Left kidney (tissue), 2 donors: ENCODE measurements around the gene CDC123. TPM values are rescaled to one million over a fixed set of nuclear protein-coding genes. Genes with fewer than 3 reads are reported as not detected.
"Not testable (repeated sequence)": the region's sequence is repeated elsewhere in the genome, so short reads cannot be mapped to it uniquely, and the experiment has no call there.

Source experiments
- DNase-seq: peaks from one replicate; pipeline ENCODE4 v3.0.0-alpha.2; 2013
- polyA plus RNA-seq: library from polyadenylated mRNA; unstranded; fragments of 120-200 nt; gene quantifications from one replicate; pipeline ENCODE4 v1.2.1, GENCODE V29; 2013; ENCODE audit not compliant: insufficient read length

The CDC123 gene
- polyA plus RNA-seq, 1 donor: 132 TPM

- DNase-seq: no peak
These were observed 7.3 kb upstream of the CDC123 start for GRCh38 chr10:12188656-12189055.

DNA sequence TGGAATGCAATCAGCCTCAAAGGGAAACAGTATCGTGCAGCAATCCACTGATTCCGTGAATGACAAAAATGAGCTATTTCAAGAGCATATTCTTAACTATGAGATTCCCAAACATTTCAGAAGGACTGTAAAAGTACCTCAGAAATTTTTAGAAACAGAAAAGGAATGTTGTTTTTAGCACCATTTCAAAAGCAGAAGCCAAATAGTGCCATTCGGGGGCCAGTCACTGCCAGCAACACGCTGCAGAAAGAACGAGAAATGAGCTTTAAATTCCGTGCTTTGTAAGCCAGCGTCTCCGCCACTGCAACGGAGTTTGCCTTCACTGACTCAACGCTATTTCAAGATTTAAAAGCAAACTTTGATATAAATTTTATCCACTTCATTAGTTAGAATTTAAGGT, 6.6 kb upstream of the CDC123 start:
- no peak for DNase-seq

GRCh38 chr10:12191715-12192114, 4.3 kb upstream of the CDC123 start:
- DNase-seq: no peak

DNA sequence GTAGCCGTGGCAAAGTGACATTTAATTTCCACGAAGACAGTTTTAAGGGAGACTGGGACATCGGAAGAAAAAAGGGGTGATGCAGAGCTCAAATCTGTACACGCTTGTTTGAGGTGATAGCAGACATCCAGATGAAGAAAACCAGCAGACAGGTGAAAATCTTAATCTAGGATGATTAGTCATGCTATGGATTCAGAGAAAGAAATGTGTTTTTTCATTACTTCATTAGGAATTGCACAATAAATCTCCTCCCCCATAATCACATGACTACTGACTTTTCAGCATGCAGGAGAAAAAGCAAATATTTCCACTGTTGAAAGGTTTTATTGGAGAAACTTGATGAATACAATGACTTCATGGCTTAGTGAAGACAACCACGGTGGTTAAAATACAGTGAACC, 2.8 kb upstream of the CDC123 start:
- no peak for DNase-seq

- DNase-seq: no peak
These were observed 1.2 kb upstream of the CDC123 start for GRCh38 chr10:12194752-12195271.

DNA sequence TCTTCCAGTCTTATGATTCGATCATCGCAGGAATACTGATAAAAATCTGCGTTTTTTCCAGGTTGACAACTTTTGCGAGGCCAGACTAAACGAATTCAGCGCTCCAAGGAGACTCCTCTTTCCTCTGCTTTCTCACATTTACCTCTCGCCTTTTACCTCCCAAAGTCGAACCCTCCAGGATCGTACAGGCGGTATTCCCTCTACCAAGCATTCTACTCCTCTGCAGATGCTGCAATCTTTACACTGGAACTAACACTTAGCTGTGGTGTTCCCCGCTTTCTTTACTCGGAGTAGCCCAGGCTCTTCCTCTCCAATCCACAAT, 746 bp upstream of the CDC123 start:
- DNase-seq: no peak

GRCh38 chr10:12196531-12197211, 683 bp downstream of the CDC123 start:
- peak; percentile 12 for DNase-seq

DNA sequence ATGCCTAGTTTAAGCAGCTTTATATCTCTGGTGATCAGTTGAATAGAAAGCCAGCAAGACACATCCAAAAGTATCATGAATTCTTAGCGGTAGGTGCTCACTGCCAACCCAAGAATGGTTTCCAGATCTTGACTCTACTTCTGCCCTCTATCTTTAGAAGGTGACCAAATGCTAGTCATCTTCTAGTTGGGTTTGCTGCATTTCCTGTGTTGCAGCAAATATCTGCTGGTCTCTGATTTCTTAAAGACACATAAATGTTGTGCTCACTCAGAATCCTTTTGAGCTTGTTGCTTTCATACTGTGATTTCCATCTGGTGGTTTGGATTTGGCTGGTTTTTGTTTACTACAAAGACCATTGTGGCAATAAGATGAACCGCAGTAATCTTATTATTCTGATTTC, 2.2 kb downstream of the CDC123 start:
- DNase-seq: no peak

DNA sequence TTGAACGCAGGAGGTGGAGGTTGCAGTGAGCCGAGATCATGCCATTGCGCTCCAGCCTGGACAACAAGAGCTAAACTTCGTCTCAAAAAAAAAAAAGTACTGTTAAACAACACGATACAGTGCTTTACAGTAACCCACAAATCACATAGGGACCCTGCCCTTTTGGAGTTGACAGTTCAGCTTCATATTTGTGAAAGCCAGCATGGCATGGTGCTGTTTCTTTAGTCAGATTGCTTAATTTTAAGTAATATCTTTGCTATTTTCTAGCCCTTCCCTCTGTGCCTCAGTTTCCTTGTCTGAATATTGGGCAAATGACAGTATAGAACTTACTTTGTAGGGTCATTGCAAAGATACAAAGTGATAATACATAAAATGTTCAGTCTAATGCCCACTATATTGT, 4.9 kb downstream of the CDC123 start:
- DNase-seq: no peak

DNA sequence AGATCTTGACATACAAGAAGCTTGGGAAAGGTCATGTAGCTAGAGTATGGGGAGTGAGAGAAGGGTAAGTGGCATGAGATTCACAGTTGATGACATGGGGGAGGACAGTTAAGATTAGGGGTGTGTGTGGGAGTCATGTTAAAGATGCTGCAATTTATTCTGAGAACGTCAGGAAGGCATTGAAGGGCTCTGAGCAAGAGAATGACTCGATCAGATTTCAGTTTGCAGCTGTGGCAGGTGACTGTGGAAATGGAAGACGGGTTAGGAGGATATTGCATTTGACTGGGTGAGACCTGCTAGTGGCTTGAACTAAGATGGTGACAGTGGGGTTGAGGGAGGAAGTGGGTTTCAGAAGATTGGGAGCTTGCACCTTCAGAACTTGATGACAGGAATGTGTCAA, 5.6 kb downstream of the CDC123 start:
- no peak for DNase-seq

DNA sequence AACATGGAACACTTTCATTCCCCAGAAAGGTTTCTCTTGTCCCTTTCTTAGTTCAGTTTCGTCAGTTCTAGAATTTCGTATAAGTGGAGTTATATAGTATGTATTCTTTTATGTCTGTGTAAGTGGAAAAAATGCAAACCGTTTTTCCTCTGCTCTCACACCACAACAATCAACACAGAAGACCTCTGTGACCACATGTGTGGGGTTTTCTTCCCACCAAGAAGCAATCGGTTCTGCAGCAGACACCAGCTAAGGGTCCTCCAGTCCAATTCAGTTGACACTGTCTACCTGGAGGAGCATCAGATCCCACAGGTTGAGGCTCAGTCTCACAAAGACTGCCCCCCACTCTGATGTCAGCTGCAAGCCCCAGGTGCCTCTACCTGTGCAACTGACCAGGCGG, 6.2 kb downstream of the CDC123 start:
- DNase-seq: no peak

DNA sequence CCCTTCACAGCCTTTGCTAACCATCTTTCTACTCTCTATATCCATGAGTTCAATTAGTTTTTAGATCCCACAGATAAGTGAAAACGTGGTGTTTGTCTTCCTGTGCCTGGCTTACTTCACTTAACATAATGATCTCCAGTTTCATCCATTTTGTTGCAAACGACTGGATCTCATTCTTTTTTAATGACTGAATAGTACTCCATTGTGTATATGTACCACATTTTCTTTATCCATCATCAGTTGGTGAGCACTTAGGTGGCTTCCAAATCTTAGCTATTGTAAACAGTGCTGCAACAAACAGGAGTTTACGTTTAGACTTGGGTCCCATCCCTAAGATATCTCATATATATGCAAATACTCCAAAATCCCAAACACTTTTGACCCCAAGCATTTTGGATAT, 9.1 kb downstream of the CDC123 start:
- DNase-seq: no peak

DNA sequence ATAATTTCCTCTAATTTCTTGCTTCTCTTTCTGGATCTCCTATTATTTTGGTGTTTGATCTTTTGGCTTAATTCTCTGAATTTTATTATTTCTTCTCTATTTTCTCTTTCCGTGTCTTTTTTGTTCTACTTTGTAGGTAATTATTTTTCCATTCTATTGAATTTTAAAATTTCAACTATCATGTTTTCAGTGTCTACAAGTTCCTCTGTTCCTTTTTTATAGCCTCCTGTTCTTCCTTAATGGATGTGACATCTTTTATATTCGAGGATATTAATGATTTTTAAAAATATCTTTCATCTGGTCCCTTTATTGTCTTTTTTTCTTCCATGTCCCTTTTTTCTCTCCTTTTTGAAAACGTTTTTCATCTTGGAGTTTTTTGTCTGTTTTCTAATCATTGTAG, 11.1 kb downstream of the CDC123 start:
- no peak for DNase-seq

DNA sequence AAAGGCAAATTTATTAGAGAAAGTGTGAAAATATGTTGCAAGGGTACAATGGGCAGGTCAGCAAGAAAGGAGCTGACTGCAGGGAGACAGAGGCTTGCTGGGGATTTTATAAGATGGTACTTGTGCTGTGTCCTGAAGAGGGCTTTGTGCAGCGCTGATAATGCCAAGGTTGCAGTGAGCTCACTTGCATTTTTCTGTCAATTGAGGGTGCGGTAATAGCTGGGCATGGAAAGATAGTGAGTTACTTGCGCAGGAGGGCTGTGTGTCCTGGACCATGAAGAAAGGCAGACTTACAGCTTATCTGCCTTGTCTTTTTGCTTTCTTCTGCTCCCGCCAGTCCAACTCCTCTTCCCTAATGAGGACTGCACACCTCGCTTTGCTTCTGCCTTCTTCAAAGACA, 12.5 kb downstream of the CDC123 start:
- no peak for DNase-seq

- no peak for DNase-seq
These were observed 16.5 kb downstream of the CDC123 start for GRCh38 chr10:12212454-12212853.

GRCh38 chr10:12213621-12214020, 17.6 kb downstream of the CDC123 start:
- DNase-seq: no peak

DNA sequence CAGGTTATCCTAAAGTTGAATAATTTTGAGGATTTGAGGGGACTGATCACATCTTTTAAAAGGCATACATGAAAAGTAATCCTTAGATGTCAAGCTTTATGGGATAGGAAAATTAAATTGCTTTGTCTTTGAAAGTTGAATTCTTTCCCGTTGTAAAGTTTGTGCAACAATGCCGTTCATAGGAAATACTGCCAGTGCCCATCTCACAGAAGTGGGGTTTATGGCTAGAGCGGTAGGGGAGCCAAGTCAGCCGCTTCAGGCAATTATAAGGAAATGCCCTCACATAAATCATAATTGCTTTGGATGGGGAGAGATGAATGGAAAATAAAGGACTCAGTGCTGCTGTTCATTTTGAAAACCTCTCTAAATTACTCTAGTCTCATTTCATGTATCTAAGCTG, 18.1 kb downstream of the CDC123 start:
- no peak for DNase-seq

- peak; percentile 54 for DNase-seq
These were observed 18.8 kb downstream of the CDC123 start for GRCh38 chr10:12214763-12215218.

GRCh38 chr10:12218991-12219390, 23.0 kb downstream of the CDC123 start:
- no peak for DNase-seq

GRCh38 chr10:12221323-12222298, 25.6 kb downstream of the CDC123 start:
- no peak for DNase-seq

DNA sequence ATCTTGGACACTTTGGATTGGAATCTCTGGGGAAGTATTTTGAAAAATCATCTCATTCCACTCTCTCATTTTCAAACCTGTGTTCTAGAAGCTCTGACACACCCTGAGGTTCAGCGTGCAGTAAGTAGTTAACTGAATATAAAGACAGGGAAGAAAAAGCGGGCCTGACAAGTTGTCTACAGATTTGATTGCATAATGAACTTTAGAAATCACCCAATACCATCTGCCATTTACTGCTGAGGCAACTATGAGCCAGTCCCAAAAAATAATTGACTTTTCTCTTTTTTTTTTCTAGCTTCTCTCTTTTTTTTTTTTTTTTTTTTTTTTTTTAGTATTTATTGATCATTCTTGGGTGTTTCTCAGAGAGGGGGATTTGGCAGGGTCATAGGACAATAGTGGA, 29.5 kb downstream of the CDC123 start:
- no peak for DNase-seq

DNA sequence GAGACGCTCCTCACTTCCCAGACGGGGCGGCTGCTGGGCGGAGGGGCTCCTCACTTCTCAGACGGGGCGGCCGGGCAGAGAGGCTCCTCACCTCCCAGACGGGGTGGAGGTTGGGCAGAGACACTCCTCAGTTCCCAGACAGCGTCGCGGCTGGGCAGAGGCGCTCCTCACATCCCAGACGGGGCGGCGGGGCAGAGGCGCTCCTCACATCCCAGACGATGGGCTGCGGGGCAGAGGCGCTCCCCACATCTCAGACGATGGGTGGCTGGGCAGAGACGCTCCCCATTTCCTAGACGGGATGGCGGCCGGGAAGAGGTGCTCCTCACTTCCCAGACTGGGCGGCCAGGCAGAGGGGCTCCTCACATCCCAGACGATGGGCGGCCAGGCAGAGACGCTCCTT, 30.4 kb downstream of the CDC123 start:
- DNase-seq: not testable (repeated sequence)

DNA sequence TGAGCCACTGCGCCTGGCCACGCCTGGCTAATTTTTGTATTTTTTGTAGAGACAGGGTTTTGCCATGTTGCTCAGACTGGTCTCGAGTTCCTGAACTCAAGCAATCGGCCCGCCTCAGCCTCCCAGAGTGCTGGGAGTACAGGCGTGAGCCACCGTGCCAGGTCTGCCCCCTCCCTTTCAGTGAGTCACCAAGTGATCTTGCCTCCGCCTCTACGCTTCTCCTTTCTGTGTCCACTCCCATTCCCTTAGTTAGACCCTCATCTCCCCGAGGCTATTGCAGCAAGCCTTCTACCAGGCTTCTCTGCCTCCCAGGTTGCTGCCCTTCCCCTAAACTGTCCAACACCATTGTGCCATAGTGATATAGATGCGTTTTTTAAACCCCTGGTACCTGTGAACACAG, 32.9 kb downstream of the CDC123 start:
- no peak for DNase-seq
